HG02642 (cell line): ENCODE results near the gene AZU1.
"Not testable (repeated sequence)": the region's sequence is repeated elsewhere in the genome, so short reads cannot be mapped to it uniquely, and the experiment has no call there.

Experiments
- ATAC-seq: cut with Tn5 transposase; IDR thresholded peaks from one replicate; pipeline ENCODE4 v1.9.1; 2021; ENCODE audit warnings: mild to moderate bottlenecking; ENCODE audit not compliant: unreplicated experiment, poor library complexity

The AZU1 gene

GRCh38 chr19:869245-870177 lies 41.9 kb downstream of the AZU1 start:
- no peak for ATAC-seq

- ATAC-seq: no peak
Observed at GRCh38 chr19:870314-870713, 42.7 kb downstream of the AZU1 start.

GRCh38 chr19:870963-871401 lies 43.3 kb downstream of the AZU1 start:
- ATAC-seq: no peak

- no peak for ATAC-seq
Observed at GRCh38 chr19:871446-872265, 44.0 kb downstream of the AZU1 start.

- no peak for ATAC-seq
Observed at GRCh38 chr19:872266-872951, 44.8 kb downstream of the AZU1 start.

GRCh38 chr19:873084-873483 lies 45.4 kb downstream of the AZU1 start:
- no peak for ATAC-seq

GRCh38 chr19:873561-874041 lies 46.0 kb downstream of the AZU1 start:
- no peak for ATAC-seq

- ATAC-seq: no peak
Observed at GRCh38 chr19:875265-875879, 47.7 kb downstream of the AZU1 start.

GRCh38 chr19:876089-876488 lies 48.5 kb downstream of the AZU1 start:
- ATAC-seq: no peak

- ATAC-seq: no peak
Observed at GRCh38 chr19:876780-877314, 49.2 kb downstream of the AZU1 start.

- not testable (repeated sequence) for ATAC-seq
Observed at GRCh38 chr19:877992-878660, 50.5 kb downstream of the AZU1 start.

- ATAC-seq: not testable (repeated sequence)
Observed at GRCh38 chr19:878751-879561, 51.3 kb downstream of the AZU1 start.

GRCh38 chr19:879711-880438 lies 52.2 kb downstream of the AZU1 start:
- ATAC-seq: no peak
